SJSA1 (cell line): ENCODE measurements around the gene ARFRP1. TPM values are rescaled to one million over a fixed set of nuclear protein-coding genes. Genes with fewer than 3 reads are reported as not detected.
"Not testable (repeated sequence)": the region's sequence is repeated elsewhere in the genome, so short reads cannot be mapped to it uniquely, and the experiment has no call there.

ENCODE experiments used
- DNase-seq, 2 experiments: peaks; one replicate each; pipeline ENCODE4 v3.0.0-alpha.2; 2015 to 2020; ENCODE audit warnings: low spot score in 2 of 2, low read depth in 1 of 2
- H3K27ac ChIP-seq: fragments of 250-450 bp; sonication (Bioruptor Pico); 2 replicates; pipeline ENCODE4 v1.5.1; 2020; ENCODE audit warnings: mild to moderate bottlenecking, moderate library complexity
- H3K27me3 ChIP-seq: fragments of 250-450 bp; sonication (Bioruptor Pico); replicated peaks from 2 replicates; pipeline ENCODE4 v1.5.1; 2020; ENCODE audit warnings: mild to moderate bottlenecking, moderate library complexity
- H3K36me3 ChIP-seq: fragments of 250-450 bp; sonication (Bioruptor Pico); 2 replicates; pipeline ENCODE4 v1.5.1; 2020; ENCODE audit warnings: mild to moderate bottlenecking
- H3K4me1 ChIP-seq: fragments of 250-450 bp; sonication (Bioruptor Pico); replicated peaks from 2 replicates; pipeline ENCODE4 v1.6.1; 2021; ENCODE audit warnings: mild to moderate bottlenecking
- H3K4me3 ChIP-seq: fragments of 250-450 bp; sonication (Bioruptor Pico); 2 replicates; pipeline ENCODE4 v1.5.1; 2020; ENCODE audit warnings: mild to moderate bottlenecking
- H3K9me3 ChIP-seq: fragments of 250-450 bp; sonication (Bioruptor Pico); replicated peaks from 2 replicates; pipeline ENCODE4 v1.5.1; 2020; ENCODE audit warnings: mild to moderate bottlenecking
- total RNA-seq: library from RNA; depleted of rRNA; stranded (reverse); fragments of >200 nt; shearing (Covaris generic); gene quantifications from 2 replicates; pipeline ENCODE4 v1.2.3, GENCODE V29; 2014; rRNA removed

The ARFRP1 gene
- total RNA-seq, 1 experiment from 2014 or later = 49.1 TPM

GRCh38 chr20:63655249-63655648 is 52.5 kb downstream of the ARFRP1 start:
- Histone ChIP-seq H3K36me3 (peaks cover 5% of the 10 kb centered on the region), H3K4me3 (no peak overlapping the region), H3K9me3 (no peaks in the 10 kb centered on the region), H3K27ac (no peak overlapping the region), H3K27me3 (peaks cover 35% of the 10 kb centered on the region), H3K4me1 (peaks cover 27% of the 10 kb centered on the region)
- no peak for DNase-seq

GRCh38 chr20:63653974-63654668 is 53.7 kb downstream of the ARFRP1 start:
- H3K4me3 ChIP-seq = no peak overlapping the region
- H3K9me3 ChIP-seq = no peaks in the 10 kb centered on the region
- H3K36me3 ChIP-seq = no peaks in the 10 kb centered on the region; the same call in 1 of the 2 replicates
- H3K4me1 ChIP-seq = peaks cover 23% of the 10 kb centered on the region
- no peak overlapping the region for H3K27ac ChIP-seq
- DNase-seq = no peak
- peaks cover 35% of the 10 kb centered on the region for H3K27me3 ChIP-seq

GRCh38 chr20:63653041-63653973 is 54.5 kb downstream of the ARFRP1 start, which contains the start of gene STMN3:
Gene STMN3 (minus strand): TSS chr20:63653424. CDS start chr20:63653345, 79 bp downstream.
- Histone ChIP-seq H3K36me3 (no peaks in the 10 kb centered on the region), H3K4me3 (peak within 1 kb of the TSS; percentile 29), H3K9me3 (no peaks in the 10 kb centered on the region), H3K27me3 (peaks cover 35% of the 10 kb centered on the region), H3K4me1 (peaks cover 21% of the 10 kb centered on the region), H3K27ac (no peak within 1 kb of the TSS)
- DNase-seq = peak; percentile 29 to 74

- DNase-seq = no peak
- H3K4me1 ChIP-seq = peaks cover 17% of the 10 kb centered on the region
- no peaks in the 10 kb centered on the region for H3K9me3 ChIP-seq
- peak overlapping the region; percentile 29 for H3K4me3 ChIP-seq
- H3K27ac ChIP-seq = no peak overlapping the region
- H3K27me3 ChIP-seq = peaks cover 35% of the 10 kb centered on the region
- H3K36me3 ChIP-seq = no peaks in the 10 kb centered on the region
Observed at GRCh38 chr20:63652192-63652980, 55.4 kb downstream of the ARFRP1 start.

GRCh38 chr20:63651942-63652191 is 55.9 kb downstream of the ARFRP1 start:
- H3K4me3 ChIP-seq = no peak overlapping the region
- H3K36me3 ChIP-seq = no peaks in the 10 kb centered on the region
- no peaks in the 10 kb centered on the region for H3K9me3 ChIP-seq
- DNase-seq = no peak
- H3K4me1 ChIP-seq = peaks cover 17% of the 10 kb centered on the region
- H3K27ac ChIP-seq = no peak overlapping the region
- peaks cover 35% of the 10 kb centered on the region for H3K27me3 ChIP-seq

- H3K4me3 ChIP-seq, H3K27ac ChIP-seq, DNase-seq, H3K36me3 ChIP-seq, H3K9me3 ChIP-seq: not testable (repeated sequence)
- Histone ChIP-seq H3K27me3 (peaks cover 35% of the 10 kb centered on the region), H3K4me1 (peaks cover 17% of the 10 kb centered on the region)
Observed at GRCh38 chr20:63650486-63650885, 57.3 kb downstream of the ARFRP1 start.

- no peaks in the 10 kb centered on the region for H3K9me3 ChIP-seq
- peaks cover 27% of the 10 kb centered on the region for H3K27me3 ChIP-seq
- no peak overlapping the region for H3K4me3 ChIP-seq
- no peak for DNase-seq
- H3K36me3 ChIP-seq = no peaks in the 10 kb centered on the region
- H3K4me1 ChIP-seq = peaks cover 17% of the 10 kb centered on the region
- no peak overlapping the region for H3K27ac ChIP-seq
Observed at GRCh38 chr20:63648895-63649589, 58.7 kb downstream of the ARFRP1 start.

Other genes starting within 250 kb of the ARFRP1 start
- not detected in 2 replicates for gene KCNQ2, start 235.3 kb downstream of the ARFRP1 start, total RNA-seq
- 5.2 and 13.0 TPM in 2 replicates for gene EEF1A2, start 208.9 kb downstream of the ARFRP1 start, total RNA-seq
- 47.2 and 56.7 TPM in 2 replicates for gene PPDPF, start 187.2 kb downstream of the ARFRP1 start, total RNA-seq
- not detected in 2 replicates for gene PTK6, start 170.6 kb downstream of the ARFRP1 start, total RNA-seq
- gene SRMS, start 160.2 kb downstream of the ARFRP1 start, total RNA-seq = not detected in 2 replicates
- 0.11 TPM in 1 of 2 replicates, not detected in the other for gene FNDC11, start 153.8 kb downstream of the ARFRP1 start, total RNA-seq
- 14.3 and 17.8 TPM in 2 replicates for gene HELZ2, start 133.7 kb downstream of the ARFRP1 start, total RNA-seq
- 8.7 and 10.4 TPM in 2 replicates for gene GMEB2, start 80.9 kb downstream of the ARFRP1 start, total RNA-seq
- 1.3 and 4.6 TPM in 2 replicates for gene STMN3, start 54.6 kb downstream of the ARFRP1 start, total RNA-seq
- 8.4 and 11.0 TPM in 2 replicates for gene RTEL1, start 49.7 kb downstream of the ARFRP1 start, total RNA-seq
- gene TNFRSF6B, start 11.3 kb downstream of the ARFRP1 start, total RNA-seq = 1.9 TPM in 1 of 2 replicates, not detected in the other
- 22.8 and 43.9 TPM in 2 replicates for gene ZGPAT, start 63 bp upstream of the ARFRP1 start, total RNA-seq
- gene LIME1, start 28.7 kb upstream of the ARFRP1 start, total RNA-seq = 10.2 and 38.5 TPM in 2 replicates
- gene SLC2A4RG, start 31.8 kb upstream of the ARFRP1 start, total RNA-seq = 66.9 and 95.6 TPM in 2 replicates
- gene ZBTB46, start 123.3 kb upstream of the ARFRP1 start, total RNA-seq = 2.4 and 3.8 TPM in 2 replicates
- not detected in 2 replicates for gene ABHD16B, start 153.5 kb upstream of the ARFRP1 start, total RNA-seq
- gene TPD52L2, start 157.3 kb upstream of the ARFRP1 start, total RNA-seq = 76.4 and 101 TPM in 2 replicates
- gene DNAJC5, start 187.2 kb upstream of the ARFRP1 start, total RNA-seq = 48.5 and 60.0 TPM in 2 replicates
- 10.3 and 22.7 TPM in 2 replicates for gene UCKL1, start 248.4 kb upstream of the ARFRP1 start, total RNA-seq